WI38 (cell line): Measurements from ENCODE around the gene ZNF678.

Source experiments
- H3K4me3 ChIP-seq: 2 replicates; pipeline ENCODE4 v1.5.1; 2011; ENCODE audit warnings: low read depth, mild to moderate bottlenecking, control low read depth, low read length
- CTCF ChIP-seq: IDR thresholded peaks from 2 replicates; pipeline ENCODE4 v1.5.1; 2012; ENCODE audit warnings: low read depth, mild to moderate bottlenecking, control low read depth, low read length

The ZNF678 gene

GRCh38 chr1:227612658-227613057 lies 49.3 kb downstream of the ZNF678 start:
- no peak overlapping the region for H3K4me3 ChIP-seq
- no peak for TF ChIP-seq CTCF

- TF ChIP-seq CTCF, result no peak
- no peak overlapping the region for H3K4me3 ChIP-seq
These were observed 50.2 kb downstream of the ZNF678 start for GRCh38 chr1:227613526-227613925.

GRCh38 chr1:227621211-227621610 lies 57.9 kb downstream of the ZNF678 start:
- TF ChIP-seq CTCF, result no peak
- no peak overlapping the region for H3K4me3 ChIP-seq

- TF ChIP-seq CTCF, result no peak
- no peak overlapping the region for H3K4me3 ChIP-seq
These were observed 59.6 kb downstream of the ZNF678 start for GRCh38 chr1:227622739-227623475.

- TF ChIP-seq CTCF, result no peak
- H3K4me3 ChIP-seq, result no peak overlapping the region
These were observed 69.0 kb downstream of the ZNF678 start for GRCh38 chr1:227632325-227632724.

GRCh38 chr1:227635596-227635995 lies 72.2 kb downstream of the ZNF678 start:
- no peak overlapping the region for H3K4me3 ChIP-seq
- TF ChIP-seq CTCF, result no peak

- no peak for TF ChIP-seq CTCF
- no peak overlapping the region for H3K4me3 ChIP-seq
These were observed 91.1 kb downstream of the ZNF678 start for GRCh38 chr1:227654431-227654830.
